GM18873 (cell line): Measurements from ENCODE around the gene ELFN1.

ENCODE experiments used
- ATAC-seq: cut with Tn5 transposase; IDR thresholded peaks from one replicate; pipeline ENCODE4 v1.9.1; 2021; ENCODE audit warnings: mild to moderate bottlenecking, moderate library complexity, moderate number of reproducible peaks; ENCODE audit not compliant: unreplicated experiment, low FRiP score

ELFN1 gene

GRCh38 chr7:1693419-1693990 lies 23.4 kb downstream of the ELFN1 start:
- no peak for ATAC-seq

GRCh38 chr7:1693991-1694524 lies 24.0 kb downstream of the ELFN1 start:
- ATAC-seq = no peak

- ATAC-seq = no peak
Observed at GRCh38 chr7:1694611-1695511, 24.8 kb downstream of the ELFN1 start.

- ATAC-seq = no peak
Observed at GRCh38 chr7:1695800-1696454, 25.9 kb downstream of the ELFN1 start.

GRCh38 chr7:1696671-1697498 lies 26.8 kb downstream of the ELFN1 start:
- ATAC-seq = no peak

- ATAC-seq = no peak
Observed at GRCh38 chr7:1697499-1698125, 27.5 kb downstream of the ELFN1 start.

GRCh38 chr7:1698201-1698600 lies 28.1 kb downstream of the ELFN1 start:
- ATAC-seq = no peak

- ATAC-seq = no peak
Observed at GRCh38 chr7:1698951-1699350, 28.9 kb downstream of the ELFN1 start.

GRCh38 chr7:1700086-1700485 lies 30.0 kb downstream of the ELFN1 start:
- ATAC-seq = no peak

- ATAC-seq = no peak
Observed at GRCh38 chr7:1700536-1701333, 30.7 kb downstream of the ELFN1 start.

- no peak for ATAC-seq
Observed at GRCh38 chr7:1702652-1703051, 32.6 kb downstream of the ELFN1 start.

- ATAC-seq = no peak
Observed at GRCh38 chr7:1703441-1703840, 33.4 kb downstream of the ELFN1 start.

GRCh38 chr7:1703871-1704810 lies 34.1 kb downstream of the ELFN1 start:
- no peak for ATAC-seq

- ATAC-seq = no peak
Observed at GRCh38 chr7:1704811-1705738, 35.0 kb downstream of the ELFN1 start.

- ATAC-seq = no peak
Observed at GRCh38 chr7:1705856-1706255, 35.8 kb downstream of the ELFN1 start.

- ATAC-seq = no peak
Observed at GRCh38 chr7:1706381-1706720, 36.3 kb downstream of the ELFN1 start.
